NCI-H510A treated with DMSO at 0.1 percent for 48 hours (cell line): ENCODE data around the gene FOXP3.

Experiments
- DNase-seq: peaks from one replicate; lab custom pipeline; 2025; lab: John Stamatoyannopoulos, UW

Gene FOXP3

DNA sequence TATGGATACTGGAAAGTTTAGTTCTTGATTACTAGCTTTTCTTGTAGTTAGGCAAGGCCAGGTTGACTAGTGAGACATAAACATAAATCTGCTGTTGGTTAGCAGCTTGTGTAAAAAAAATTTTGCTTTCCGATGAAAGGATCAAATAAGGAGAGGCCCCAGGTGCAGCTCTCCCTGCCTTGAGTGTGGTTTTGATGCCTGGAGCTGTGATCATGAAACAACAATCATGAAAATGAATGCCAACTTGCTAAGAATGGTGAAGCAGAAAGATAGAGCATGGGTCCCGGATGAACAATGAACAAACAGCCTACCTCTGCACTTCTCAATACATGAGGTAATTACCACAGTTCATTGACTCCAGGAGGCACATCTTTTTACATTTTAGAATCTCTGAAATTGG lies 50.1 kb downstream of the FOXP3 start:
- no peak for DNase-seq

GRCh38 chrX:49212861-49213260 lies 51.6 kb downstream of the FOXP3 start:
- DNase-seq, result no peak

GRCh38 chrX:49212209-49212608 lies 52.3 kb downstream of the FOXP3 start:
- no peak for DNase-seq

DNA sequence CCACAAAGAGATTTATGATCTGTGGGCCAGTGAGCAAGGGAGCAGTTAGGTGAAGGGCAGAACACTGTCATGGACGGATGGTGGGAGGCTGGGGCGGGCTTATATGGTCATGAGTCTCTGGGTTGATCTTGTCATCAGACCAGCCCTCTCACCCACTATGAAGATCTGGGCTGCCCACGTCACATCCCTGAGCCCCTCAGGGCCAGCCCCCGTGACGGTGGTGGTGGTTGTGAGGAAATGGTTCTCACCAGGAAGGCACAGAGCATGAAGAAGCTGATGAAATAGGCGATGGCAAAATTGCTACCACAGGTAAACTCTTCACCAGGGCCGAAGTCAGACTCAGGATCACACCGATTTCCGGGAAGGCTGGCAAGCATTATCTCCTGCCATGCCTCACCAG lies 53.4 kb downstream of the FOXP3 start:
- no peak for DNase-seq

DNA sequence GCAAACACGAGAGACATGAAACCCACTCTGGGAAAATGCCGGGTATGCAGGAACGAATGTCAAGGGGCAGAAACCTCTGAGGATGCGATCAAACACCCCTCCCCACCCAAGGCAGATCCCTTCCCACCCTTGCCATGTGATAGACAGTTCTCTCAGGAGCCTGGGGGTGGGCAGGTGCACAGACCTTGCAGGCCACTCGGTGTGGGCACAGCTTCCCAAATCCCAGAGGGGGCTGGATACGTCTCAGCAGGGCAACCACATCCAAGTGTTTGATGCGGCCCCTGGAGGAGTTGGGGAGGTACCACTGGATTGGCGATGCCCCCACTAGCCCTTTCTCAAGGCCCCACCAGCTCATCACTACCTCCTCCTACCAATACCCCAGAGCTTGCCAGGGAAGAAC lies 54.1 kb downstream of the FOXP3 start:
- DNase-seq, result no peak

DNA sequence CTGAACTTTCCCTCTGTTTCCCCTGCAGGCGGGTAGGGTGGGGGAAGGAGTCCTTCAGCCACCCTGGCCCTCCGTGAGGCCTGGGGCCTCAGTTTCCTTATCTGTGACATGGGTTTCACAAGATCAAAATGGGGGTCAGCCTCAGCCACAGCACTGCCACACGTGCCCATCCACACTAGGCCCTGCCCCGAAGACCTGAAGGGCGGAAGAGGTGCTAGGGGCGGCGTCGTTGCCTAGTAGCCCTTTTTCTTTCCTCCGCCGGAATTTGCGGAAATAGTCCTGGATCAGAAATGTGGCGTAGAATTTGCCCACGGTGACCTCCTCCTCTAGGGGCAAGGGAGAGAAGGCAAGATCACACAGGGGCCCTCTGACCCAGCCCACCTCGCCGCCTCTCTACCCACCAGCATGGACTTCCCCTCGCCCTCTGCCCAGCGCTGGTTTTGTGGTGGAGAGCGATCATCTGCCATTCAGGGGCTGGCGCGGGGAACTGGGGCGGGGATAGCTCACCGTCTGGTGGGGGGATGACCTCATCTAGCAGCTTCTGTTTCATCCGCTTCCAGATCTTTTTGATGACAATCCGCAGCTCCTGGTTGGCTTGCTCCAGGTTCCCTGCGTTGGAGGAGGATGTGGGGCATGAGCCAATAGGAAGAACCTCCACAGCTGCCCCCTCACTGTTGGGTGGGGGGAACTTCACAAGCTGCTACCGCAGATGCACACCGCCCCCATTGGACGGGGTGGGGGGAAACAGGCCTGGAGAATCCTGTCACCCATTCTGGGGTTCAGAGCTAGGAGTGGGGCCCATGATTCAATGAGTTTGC lies 54.9 kb downstream of the FOXP3 start:
- no peak for DNase-seq

DNA sequence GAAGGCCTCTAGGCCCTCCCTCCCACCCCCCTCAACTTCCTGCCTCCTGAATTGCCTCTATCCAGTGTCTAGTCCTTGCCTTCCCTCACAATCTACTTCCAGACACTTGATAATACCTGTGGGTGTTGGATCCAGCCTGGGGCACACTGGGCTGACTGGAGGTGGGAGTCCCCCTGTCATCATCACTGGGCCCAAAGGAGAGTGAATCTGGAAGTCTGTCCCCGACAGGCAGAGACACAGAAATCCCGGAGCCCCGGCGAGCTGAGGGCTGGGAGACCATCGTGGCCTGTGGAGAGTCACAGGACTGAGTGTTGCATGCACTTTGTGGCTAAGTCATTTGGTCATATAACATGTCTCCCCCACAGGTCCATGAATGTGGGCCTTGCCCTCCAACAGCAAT lies 56.1 kb downstream of the FOXP3 start:
- no peak for DNase-seq

DNA sequence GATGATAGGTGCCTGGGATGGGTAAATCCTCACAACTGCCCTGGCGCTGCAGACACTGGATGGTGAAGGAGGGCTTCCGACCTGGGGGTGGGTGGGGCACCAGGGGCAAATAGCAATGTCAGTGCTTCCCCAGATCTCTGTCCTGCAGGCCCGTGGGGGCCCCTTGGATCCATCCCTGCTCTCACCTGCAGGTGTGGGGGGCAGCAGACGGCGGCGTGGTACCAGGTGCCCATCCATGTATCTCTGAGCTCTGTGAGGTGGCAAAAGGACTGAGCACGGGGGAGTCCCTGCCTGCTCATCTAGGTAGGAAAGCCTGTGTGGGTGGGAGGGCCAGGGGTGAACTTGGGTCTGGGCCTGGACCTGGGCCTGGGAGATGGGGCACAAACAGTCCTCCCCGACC lies 58.0 kb downstream of the FOXP3 start:
- no peak for DNase-seq

DNA sequence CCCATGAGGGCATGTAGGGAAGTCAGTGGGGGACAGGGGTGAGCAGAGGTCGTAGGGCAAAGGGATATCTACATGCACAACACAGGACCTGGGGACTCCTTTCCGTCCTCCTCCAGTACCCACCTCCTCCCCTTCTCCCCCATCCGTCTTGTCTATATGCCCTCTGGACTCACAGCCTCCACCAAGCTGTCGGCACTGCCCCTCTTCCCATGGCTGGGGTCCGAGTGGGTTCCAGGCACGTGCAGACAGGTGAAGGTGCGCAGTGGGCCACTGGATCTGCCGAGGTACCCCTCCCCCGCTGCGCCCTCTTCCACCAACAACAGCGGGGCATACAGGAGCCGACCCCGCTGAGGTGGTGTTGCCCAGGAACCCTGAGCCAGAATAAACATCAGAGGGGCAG lies 59.1 kb downstream of the FOXP3 start:
- no peak for DNase-seq

DNA sequence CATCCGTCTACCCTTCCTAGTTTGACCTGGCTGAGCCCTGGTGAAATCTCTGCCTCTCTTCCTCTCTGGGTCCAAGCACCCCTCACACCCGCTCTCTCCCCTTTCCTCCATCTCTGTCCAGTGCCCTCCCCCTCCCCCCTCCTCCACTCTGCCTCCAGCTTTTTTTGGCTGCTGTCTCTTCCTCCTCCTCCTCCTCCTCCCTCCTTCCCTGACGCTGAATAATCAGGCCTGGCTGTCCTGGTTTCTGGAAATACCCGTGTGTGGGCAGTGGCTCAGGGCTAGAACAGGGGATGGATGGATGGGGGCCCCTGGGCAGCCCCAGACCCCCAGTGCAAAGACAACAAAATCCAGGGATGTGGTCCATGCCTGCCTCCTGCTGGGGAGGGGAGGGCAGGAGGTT lies 59.8 kb downstream of the FOXP3 start:
- no peak for DNase-seq

DNA sequence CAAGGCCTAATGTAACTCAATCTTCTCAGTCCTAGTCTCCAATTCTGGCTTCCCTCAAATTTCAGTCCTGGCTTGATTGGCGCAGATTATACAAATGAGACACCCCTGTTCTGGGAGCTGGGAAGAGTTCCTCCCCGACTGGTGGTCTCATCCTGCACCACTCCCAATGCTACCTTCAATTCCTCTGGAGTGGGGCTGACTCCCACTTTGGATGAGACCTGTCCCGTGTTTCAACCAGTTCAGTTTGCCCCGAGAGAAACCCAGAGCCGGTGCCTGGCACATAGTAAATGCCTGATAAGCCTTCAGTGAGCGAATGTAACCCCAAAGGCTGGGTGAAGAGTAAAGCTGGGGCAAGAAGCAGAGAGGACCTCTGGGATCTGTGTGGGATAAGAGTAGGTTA lies 60.5 kb downstream of the FOXP3 start:
- no peak for DNase-seq

GRCh38 chrX:49203536-49203935 lies 61.0 kb downstream of the FOXP3 start:
- no peak for DNase-seq

GRCh38 chrX:49202022-49202421 lies 62.5 kb downstream of the FOXP3 start:
- no peak for DNase-seq
